Panc1 (cell line): ENCODE data around the gene AKAP9. TPM values are rescaled to one million over a fixed set of nuclear protein-coding genes. Genes with fewer than 3 reads are reported as not detected.
"Not testable (repeated sequence)": the region's sequence is repeated elsewhere in the genome, so short reads cannot be mapped to it uniquely, and the experiment has no call there.

Experiments
- ATAC-seq: fragments of 200-7000 bp; cut with Tn5 transposase; 2 replicates; pipeline ENCODE4 v1.9.1; 2020; ENCODE audit warnings: mild to moderate bottlenecking, moderate library complexity
- BruUV-seq: library from RNA; stranded (reverse); fragments of 400-500 nt; replicated peaks from 2 replicates; lab custom pipeline; 2021; lab: Mats Ljungman, UMichigan
- CTCF ChIA-PET: fragments of 300-600 bp; sonication (Branson Sonifier 250); formaldehyde crosslinking; loops from one replicate; lab custom pipeline; 2022; ENCODE audit warnings: antibody characterized with exemption; lab: Charles Lee
- POLR2A ChIA-PET: fragments of 300-600 bp; sonication (Branson Sonifier 250); formaldehyde crosslinking; loops from one replicate; lab custom pipeline; 2022; ENCODE audit warnings: antibody characterized with exemption; lab: Charles Lee
- DNase-seq: peaks from one replicate; pipeline ENCODE4 v3.0.0-alpha.2; 2010; ENCODE audit warnings: low read depth, low spot score
- H3K27ac ChIP-seq: 2 replicates; pipeline ENCODE4 v1.5.1; 2011; ENCODE audit warnings: mild to moderate bottlenecking, low read length, inconsistent platforms
- H3K27me3 ChIP-seq: fragments of 200-500 bp; sonication (Bioruptor generic); 2 replicates; pipeline ENCODE4 v1.6.0; 2014; ENCODE audit warnings: low read length, inconsistent platforms; ENCODE audit not compliant: control insufficient read depth, insufficient read depth
- H3K36me3 ChIP-seq: fragments of 200-500 bp; sonication (Bioruptor generic); 2 replicates; pipeline ENCODE4 v1.5.1; 2014; ENCODE audit warnings: inconsistent platforms, mild to moderate bottlenecking, low read length, moderate library complexity; ENCODE audit not compliant: control insufficient read depth, insufficient read depth
- H3K4me1 ChIP-seq: 2 replicates; pipeline ENCODE4 v1.5.1; 2011; ENCODE audit warnings: inconsistent platforms, mild to moderate bottlenecking, low read length, moderate library complexity; ENCODE audit not compliant: control insufficient read depth, insufficient read depth
- H3K4me3 ChIP-seq, 2 experiments: 2 replicates each; pipeline ENCODE4 v1.5.1; 2011 to 2012; ENCODE audit warnings: low read depth in 2 of 2, low read length in 2 of 2, mild to moderate bottlenecking in 2 of 2, inconsistent platforms in 1 of 2, moderate library complexity in 1 of 2
- H3K9me3 ChIP-seq: fragments of 200-500 bp; sonication (Bioruptor generic); 2 replicates; pipeline ENCODE4 v1.5.1; 2014; ENCODE audit warnings: low read depth, mild to moderate bottlenecking, inconsistent platforms, low read length, moderate library complexity; ENCODE audit not compliant: control insufficient read depth, insufficient read depth
- CTCF ChIP-seq: fragments of 450-650 bp; IDR thresholded peaks from 2 replicates; pipeline ENCODE4 v1.5.1; 2017; ENCODE audit warnings: mild to moderate bottlenecking
- POLR2AphosphoS5 ChIP-seq: IDR thresholded peaks from 2 replicates; pipeline ENCODE4 v1.6.1; 2012; ENCODE audit warnings: mild to moderate bottlenecking, low read depth, low read length, moderate library complexity
- REST ChIP-seq, 2 experiments: IDR thresholded peaks; 2 replicates each; pipeline ENCODE4 v1.6.1; 2011 to 2012; ENCODE audit warnings: low read depth in 2 of 2, control low read depth in 1 of 2, low read length in 1 of 2, mild to moderate bottlenecking in 1 of 2, moderate library complexity in 1 of 2; ENCODE audit not compliant: insufficient read depth in 1 of 2
- SIN3A ChIP-seq: IDR thresholded peaks from 2 replicates; pipeline ENCODE4 v1.6.1; 2012; ENCODE audit warnings: low read depth, mild to moderate bottlenecking, low read length, moderate library complexity, borderline replicate concordance; ENCODE audit not compliant: insufficient read depth
- TCF7L2 ChIP-seq: IDR thresholded peaks from 2 replicates; pipeline ENCODE4 v1.6.1; 2011; ENCODE audit warnings: mild to moderate bottlenecking, low read depth, low read length, inconsistent platforms
- in situ Hi-C: cut with HindIII; loops from 2 replicates; pipeline ENCODE4 v1.10.0; 2016; ENCODE audit warnings: low sequenced_read_pairs, low pct_unique_long_range_greater_than_20kb
- intact Hi-C: fragments of 100-400 bp; cut with micrococcal nuclease; formaldehyde crosslinking; loops from one replicate; pipeline ENCODE4 v1.10.0; 2022; ENCODE audit not compliant: unreplicated experiment
- total RNA-seq: library from RNA; stranded (reverse); gene quantifications from one replicate; pipeline ENCODE4 v1.2.1, GENCODE V29; 2021; ENCODE audit not compliant: unreplicated experiment

AKAP9 gene
- total RNA-seq, 1 experiment from 2014 or later, result 31.6 TPM

GRCh38 chr7:92075455-92076158, 134.9 kb downstream of the AKAP9 start:
- in situ Hi-C loops, result no loop called here
- H3K36me3 ChIP-seq, result peaks cover 2% of the 10 kb centered on the region; the same call in 1 of the 2 replicates
- DNase-seq (no peak), ATAC-seq (no peak)
- CTCF ChIA-PET, result interaction anchor here (0.5 kb wide), 1 partner anchor 1430 kb away, joined by 4 read pairs; no protein-coding TSS in a partner anchor
- intact Hi-C loops, result no loop called here
- no peak overlapping the region for H3K4me3 ChIP-seq
- H3K4me1 ChIP-seq, result no peaks in the 10 kb centered on the region
- no TSS peak for BruUV-seq
- H3K27ac ChIP-seq, result no peak overlapping the region
- no peaks in the 10 kb centered on the region for H3K27me3 ChIP-seq
- H3K9me3 ChIP-seq, result no peaks in the 10 kb centered on the region
- no peak for TF ChIP-seq CTCF
- no peak for TF ChIP-seq TCF7L2
- no peak for TF ChIP-seq POLR2AphosphoS5
- TF ChIP-seq SIN3A, result no peak
- no peak for TF ChIP-seq REST (IDR thresholded peaks at IDR 0.05; ENCODE audit: insufficient read depth in 1 of 2, low read depth in 2 of 2, low read length in 1 of 2)
- POLR2A ChIA-PET, result interaction anchor here (0.6 kb wide), 1 partner anchor 559 kb away, joined by 4 read pairs; no protein-coding TSS in a partner anchor

- no peaks in the 10 kb centered on the region for H3K27me3 ChIP-seq
- in situ Hi-C loops, result no loop called here
- H3K9me3 ChIP-seq, result no peaks in the 10 kb centered on the region
- no peak overlapping the region for H3K4me3 ChIP-seq
- no peaks in the 10 kb centered on the region for H3K4me1 ChIP-seq
- no peak overlapping the region for H3K27ac ChIP-seq
- intact Hi-C loops, result no loop called here
- peaks cover 2% of the 10 kb centered on the region; the same call in 1 of the 2 replicates for H3K36me3 ChIP-seq
- ChIA-PET POLR2A (interaction anchor here (0.6 kb wide), 1 partner anchor 558 kb away, joined by 4 read pairs; no protein-coding TSS in a partner anchor), CTCF (no interaction called here)
- BruUV-seq, result no TSS peak
- ATAC-seq (no peak), DNase-seq (no peak)
- TF ChIP-seq SIN3A, result no peak
- no peak for TF ChIP-seq TCF7L2
- TF ChIP-seq REST (IDR thresholded peaks at IDR 0.05; ENCODE audit: insufficient read depth in 1 of 2, low read depth in 2 of 2, low read length in 1 of 2), result no peak
Measured at GRCh38 chr7:92076509-92076908, 135.8 kb downstream of the AKAP9 start.

GRCh38 chr7:92083922-92084321, 143.3 kb downstream of the AKAP9 start:
- H3K36me3 ChIP-seq, result not testable (repeated sequence)

More at GRCh38 chr7:92083922-92084321, 143.3 kb downstream of the AKAP9 start:
- H3K27ac ChIP-seq, CTCF ChIA-PET, H3K4me3 ChIP-seq, H3K27me3 ChIP-seq, H3K4me1 ChIP-seq, intact Hi-C loops, ATAC-seq, DNase-seq, H3K9me3 ChIP-seq, BruUV-seq, in situ Hi-C loops, POLR2A ChIA-PET: not testable (repeated sequence)
